GM18517 (cell line): ENCODE results near the gene NOTUM.
A peak's percentile ranks its signal among the peaks of the same experiment; 100 is the strongest.

ENCODE experiments used
- ATAC-seq: cut with Tn5 transposase; IDR thresholded peaks from one replicate; pipeline ENCODE4 v1.9.1; 2021; ENCODE audit warnings: mild to moderate bottlenecking, moderate library complexity; ENCODE audit not compliant: unreplicated experiment

Gene NOTUM

GRCh38 chr17:81940538-81941483 is 20.2 kb downstream of the NOTUM start:
- no peak for ATAC-seq

GRCh38 chr17:81939881-81940385 is 21.1 kb downstream of the NOTUM start:
- no peak for ATAC-seq

GRCh38 chr17:81939218-81939617 is 21.8 kb downstream of the NOTUM start:
- no peak for ATAC-seq

- ATAC-seq, result no peak
Measured at GRCh38 chr17:81935709-81936084, 25.3 kb downstream of the NOTUM start.

GRCh38 chr17:81934850-81935708 is 25.9 kb downstream of the NOTUM start:
- ATAC-seq, result no peak

GRCh38 chr17:81934098-81934757 is 26.8 kb downstream of the NOTUM start:
- ATAC-seq, result no peak

- ATAC-seq, result no peak
Measured at GRCh38 chr17:81933178-81933699, 27.7 kb downstream of the NOTUM start.

- no peak for ATAC-seq
Measured at GRCh38 chr17:81932333-81932983, 28.5 kb downstream of the NOTUM start.

GRCh38 chr17:81931557-81932332 is 29.2 kb downstream of the NOTUM start:
- no peak for ATAC-seq

- no peak for ATAC-seq
Measured at GRCh38 chr17:81931189-81931556, 29.8 kb downstream of the NOTUM start.

GRCh38 chr17:81930142-81931125 is 30.6 kb downstream of the NOTUM start:
- ATAC-seq, result no peak

GRCh38 chr17:81929253-81930141 is 31.5 kb downstream of the NOTUM start:
- ATAC-seq, result no peak

GRCh38 chr17:81928544-81929252 is 32.3 kb downstream of the NOTUM start:
- no peak for ATAC-seq

GRCh38 chr17:81927653-81928543 is 33.1 kb downstream of the NOTUM start, which contains the start of gene MAFG:
TSS of gene MAFG (minus strand) at chr17:81927735. CDS start at chr17:81923185, 4,550 bp downstream.
- ATAC-seq, result peak; percentile 69

GRCh38 chr17:81927152-81927652 is 33.8 kb downstream of the NOTUM start:
- no peak for ATAC-seq
